Subcutaneous adipose tissue (tissue), 4 donors: ENCODE measurements around the gene BACE2. TPM values are rescaled to one million over a fixed set of nuclear protein-coding genes. Genes with fewer than 3 reads are reported as not detected.

ENCODE experiments used
- total RNA-seq, 4 donors: library from RNA; depleted of rRNA; stranded (reverse); fragments of >200 nt; gene quantifications; one replicate each; pipeline ENCODE4 v1.1.0, GENCODE V29; 2016
- TF ChIP-seq, protein P1 (sequence below): fragments of 450-650 bp; IDR thresholded peaks from one replicate; pipeline ENCODE4 v1.5.1; 2016; ENCODE audit warnings: low read depth, mild to moderate bottlenecking, control low read depth, antibody characterized with exemption, moderate library complexity

Gene BACE2
- total RNA-seq, 4 donors from 2014 or later: 31.1 to 37.7 (median 33.5) TPM

GRCh38 chr21:41294548-41295231, 126.7 kb downstream of the BACE2 start:
- TF ChIP-seq, protein P1, sequence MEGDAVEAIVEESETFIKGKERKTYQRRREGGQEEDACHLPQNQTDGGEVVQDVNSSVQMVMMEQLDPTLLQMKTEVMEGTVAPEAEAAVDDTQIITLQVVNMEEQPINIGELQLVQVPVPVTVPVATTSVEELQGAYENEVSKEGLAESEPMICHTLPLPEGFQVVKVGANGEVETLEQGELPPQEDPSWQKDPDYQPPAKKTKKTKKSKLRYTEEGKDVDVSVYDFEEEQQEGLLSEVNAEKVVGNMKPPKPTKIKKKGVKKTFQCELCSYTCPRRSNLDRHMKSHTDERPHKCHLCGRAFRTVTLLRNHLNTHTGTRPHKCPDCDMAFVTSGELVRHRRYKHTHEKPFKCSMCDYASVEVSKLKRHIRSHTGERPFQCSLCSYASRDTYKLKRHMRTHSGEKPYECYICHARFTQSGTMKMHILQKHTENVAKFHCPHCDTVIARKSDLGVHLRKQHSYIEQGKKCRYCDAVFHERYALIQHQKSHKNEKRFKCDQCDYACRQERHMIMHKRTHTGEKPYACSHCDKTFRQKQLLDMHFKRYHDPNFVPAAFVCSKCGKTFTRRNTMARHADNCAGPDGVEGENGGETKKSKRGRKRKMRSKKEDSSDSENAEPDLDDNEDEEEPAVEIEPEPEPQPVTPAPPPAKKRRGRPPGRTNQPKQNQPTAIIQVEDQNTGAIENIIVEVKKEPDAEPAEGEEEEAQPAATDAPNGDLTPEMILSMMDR: no peak

- TF ChIP-seq, protein P1: no peak
These were observed 127.8 kb downstream of the BACE2 start for GRCh38 chr21:41295721-41296254.

DNA sequence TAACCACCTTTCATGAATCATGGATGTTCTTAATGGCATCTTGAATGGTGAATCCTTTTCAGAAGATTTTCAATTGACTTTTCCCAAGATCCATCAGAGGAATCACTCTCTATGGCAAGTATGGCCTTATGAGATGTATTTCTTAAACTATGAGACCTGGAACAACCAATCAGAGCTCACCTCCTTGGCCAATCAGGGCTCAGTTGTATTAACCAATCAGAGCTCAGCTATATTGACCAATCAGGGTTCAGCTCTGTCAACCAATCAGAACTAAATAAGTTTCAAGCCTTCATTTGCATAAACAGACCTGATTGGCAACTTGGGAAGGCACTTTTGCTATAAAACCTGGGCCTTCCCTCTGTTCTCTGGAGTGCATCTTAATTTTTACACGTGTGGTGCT, 135.0 kb downstream of the BACE2 start:
- TF ChIP-seq, protein P1: no peak

DNA sequence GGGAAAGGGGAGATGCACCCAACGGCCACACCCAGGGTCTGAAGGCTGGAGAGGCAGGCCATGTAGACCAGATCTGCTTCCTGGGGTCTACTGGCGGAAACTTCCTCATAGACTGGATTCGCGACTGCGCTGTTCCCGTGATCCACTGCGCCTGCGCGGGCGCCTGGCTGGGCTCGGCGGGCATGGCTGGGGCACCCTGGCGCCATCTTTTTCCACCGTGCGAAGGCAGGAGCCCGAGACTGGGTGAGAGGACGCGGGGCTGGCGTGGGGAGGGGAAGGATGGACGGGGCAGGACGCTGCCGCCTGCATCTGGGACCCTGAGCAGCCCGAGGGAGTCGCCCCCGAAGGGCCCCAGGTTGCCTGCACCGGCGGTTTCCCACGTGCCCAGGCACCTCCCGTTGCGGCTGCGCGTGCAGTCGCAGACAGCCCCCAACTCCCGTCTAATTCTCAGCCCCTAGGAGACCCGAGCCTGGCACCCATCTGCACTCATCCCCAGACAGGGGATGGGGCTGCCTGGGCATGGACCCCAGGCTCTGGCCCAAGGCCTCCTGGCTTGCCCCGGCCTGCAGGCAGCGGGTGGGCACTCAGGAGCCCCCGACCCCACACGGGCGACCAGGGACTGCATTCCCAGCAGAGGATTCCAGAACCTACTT, 136.2 kb downstream of the BACE2 start:
- TF ChIP-seq, protein P1: no peak

DNA sequence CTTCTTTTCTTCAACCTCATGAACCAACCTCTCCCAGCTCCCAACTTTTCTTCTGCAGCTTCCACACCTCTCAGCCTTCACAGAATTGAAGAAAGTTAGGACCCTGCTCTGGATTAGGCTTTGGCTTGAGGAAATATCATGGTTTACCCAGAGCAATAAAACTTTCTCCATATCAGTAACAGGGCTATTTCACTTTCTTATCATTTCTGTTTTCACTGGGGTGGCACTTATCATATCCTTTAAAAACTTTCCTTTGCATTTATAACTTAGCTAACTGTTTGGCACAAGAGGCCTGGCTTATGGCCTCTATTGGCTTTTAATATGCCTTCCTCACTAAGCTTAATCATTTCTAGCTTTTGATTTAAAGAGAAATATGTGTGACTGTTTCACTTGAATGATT, 139.3 kb downstream of the BACE2 start:
- TF ChIP-seq, protein P1: no peak

GRCh38 chr21:41315726-41316125, 147.8 kb downstream of the BACE2 start:
- TF ChIP-seq, protein P1: no peak
